ENCODE measurements around the gene KCNF1.

DNA sequence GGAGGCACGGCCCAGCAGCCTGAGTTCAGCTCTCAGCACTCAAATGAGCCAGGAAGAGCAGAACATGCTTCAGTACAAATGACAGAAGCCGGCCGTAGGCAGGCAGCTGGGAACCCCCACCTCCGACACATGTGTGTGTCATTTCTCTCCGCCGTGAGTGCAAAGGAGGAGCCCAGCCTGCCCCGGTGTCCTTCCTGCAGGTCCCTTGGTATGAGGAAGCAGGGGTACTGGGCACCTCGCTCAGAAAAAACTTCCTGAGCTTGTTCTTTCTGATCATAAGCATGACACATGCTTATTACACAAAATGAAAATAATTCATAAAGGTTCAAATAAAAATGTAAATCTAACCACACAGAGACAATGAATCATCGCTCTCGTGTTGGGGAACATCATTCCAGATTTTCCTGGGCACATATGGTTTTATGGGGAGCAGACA is 35.3 kb downstream of the KCNF1 start:
- TF ChIP-seq, protein P1, sequence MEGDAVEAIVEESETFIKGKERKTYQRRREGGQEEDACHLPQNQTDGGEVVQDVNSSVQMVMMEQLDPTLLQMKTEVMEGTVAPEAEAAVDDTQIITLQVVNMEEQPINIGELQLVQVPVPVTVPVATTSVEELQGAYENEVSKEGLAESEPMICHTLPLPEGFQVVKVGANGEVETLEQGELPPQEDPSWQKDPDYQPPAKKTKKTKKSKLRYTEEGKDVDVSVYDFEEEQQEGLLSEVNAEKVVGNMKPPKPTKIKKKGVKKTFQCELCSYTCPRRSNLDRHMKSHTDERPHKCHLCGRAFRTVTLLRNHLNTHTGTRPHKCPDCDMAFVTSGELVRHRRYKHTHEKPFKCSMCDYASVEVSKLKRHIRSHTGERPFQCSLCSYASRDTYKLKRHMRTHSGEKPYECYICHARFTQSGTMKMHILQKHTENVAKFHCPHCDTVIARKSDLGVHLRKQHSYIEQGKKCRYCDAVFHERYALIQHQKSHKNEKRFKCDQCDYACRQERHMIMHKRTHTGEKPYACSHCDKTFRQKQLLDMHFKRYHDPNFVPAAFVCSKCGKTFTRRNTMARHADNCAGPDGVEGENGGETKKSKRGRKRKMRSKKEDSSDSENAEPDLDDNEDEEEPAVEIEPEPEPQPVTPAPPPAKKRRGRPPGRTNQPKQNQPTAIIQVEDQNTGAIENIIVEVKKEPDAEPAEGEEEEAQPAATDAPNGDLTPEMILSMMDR (IDR thresholded peaks at IDR 0.05; ENCODE audit: low read depth, low read length, poor library complexity, severe bottlenecking): no peak
- no peak for TF ChIP-seq EZH2phosphoT487 (IDR thresholded peaks at IDR 0.05; ENCODE audit: borderline replicate concordance, low read length)
